Fibroblast of villous mesenchyme (primary cell): Measurements from ENCODE around the gene ADGRA3. TPM values are rescaled to one million over a fixed set of nuclear protein-coding genes. Genes with fewer than 3 reads are reported as not detected.

ENCODE experiments used
- DNase-seq: peaks from one replicate; pipeline ENCODE4 v3.0.0-alpha.2; 2010; ENCODE audit warnings: low read depth
- H3K4me3 ChIP-seq: 2 replicates; pipeline ENCODE4 v1.5.1; 2011; ENCODE audit warnings: low read depth, mild to moderate bottlenecking, low read length
- total RNA-seq: library from RNA; depleted of rRNA; stranded (reverse); fragments of >200 nt; gene quantifications from 2 replicates; pipeline ENCODE4 v1.2.3, GENCODE V29; 2012
- TF ChIP-seq, protein P1 (sequence below): IDR thresholded peaks from 2 replicates; pipeline ENCODE4 v1.5.1; 2012; ENCODE audit warnings: low read depth, mild to moderate bottlenecking, low read length; ENCODE audit not compliant: insufficient read depth

The ADGRA3 gene
- total RNA-seq, 1 donor = 25.9 TPM

DNA sequence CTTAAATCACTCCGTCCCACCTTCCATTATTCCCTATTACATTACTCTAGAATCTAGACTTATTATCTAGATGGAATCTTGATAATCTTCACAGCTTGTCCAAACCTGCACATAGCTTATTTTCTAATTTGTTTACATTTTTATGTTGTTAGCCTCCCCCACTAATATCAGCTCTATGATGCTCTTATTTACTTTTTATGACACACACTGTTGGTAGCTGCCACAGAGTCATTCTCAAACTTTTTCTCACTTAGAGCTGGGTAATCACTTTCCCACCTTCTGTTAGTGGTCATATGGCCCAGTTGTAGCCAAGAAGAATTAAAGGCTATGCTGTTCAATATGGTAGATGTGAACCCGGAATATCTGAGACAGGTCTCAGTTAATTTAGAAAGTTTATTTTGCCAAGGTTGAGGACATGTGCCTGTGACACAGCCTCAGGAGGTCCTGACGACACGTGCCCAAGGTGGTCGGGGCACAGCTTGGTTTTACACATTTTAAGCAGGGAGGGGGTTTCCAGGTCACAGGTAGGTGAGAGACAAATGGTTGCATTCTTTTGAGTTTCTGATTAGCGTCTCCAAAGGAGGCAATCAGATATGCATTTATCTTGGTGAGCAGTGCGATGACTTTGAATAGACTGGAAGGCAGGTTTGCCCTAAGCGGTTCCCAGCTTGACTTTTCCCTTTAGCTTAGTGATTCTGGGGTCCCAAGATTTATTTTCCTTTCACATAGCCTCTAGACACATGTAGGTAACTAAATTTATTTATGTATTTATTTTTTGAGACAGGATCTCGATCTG lies 7.0 kb upstream of the ADGRA3 start:
- H3K4me3 ChIP-seq = no peak overlapping the region
- DNase-seq = no peak
- TF ChIP-seq, protein P1, sequence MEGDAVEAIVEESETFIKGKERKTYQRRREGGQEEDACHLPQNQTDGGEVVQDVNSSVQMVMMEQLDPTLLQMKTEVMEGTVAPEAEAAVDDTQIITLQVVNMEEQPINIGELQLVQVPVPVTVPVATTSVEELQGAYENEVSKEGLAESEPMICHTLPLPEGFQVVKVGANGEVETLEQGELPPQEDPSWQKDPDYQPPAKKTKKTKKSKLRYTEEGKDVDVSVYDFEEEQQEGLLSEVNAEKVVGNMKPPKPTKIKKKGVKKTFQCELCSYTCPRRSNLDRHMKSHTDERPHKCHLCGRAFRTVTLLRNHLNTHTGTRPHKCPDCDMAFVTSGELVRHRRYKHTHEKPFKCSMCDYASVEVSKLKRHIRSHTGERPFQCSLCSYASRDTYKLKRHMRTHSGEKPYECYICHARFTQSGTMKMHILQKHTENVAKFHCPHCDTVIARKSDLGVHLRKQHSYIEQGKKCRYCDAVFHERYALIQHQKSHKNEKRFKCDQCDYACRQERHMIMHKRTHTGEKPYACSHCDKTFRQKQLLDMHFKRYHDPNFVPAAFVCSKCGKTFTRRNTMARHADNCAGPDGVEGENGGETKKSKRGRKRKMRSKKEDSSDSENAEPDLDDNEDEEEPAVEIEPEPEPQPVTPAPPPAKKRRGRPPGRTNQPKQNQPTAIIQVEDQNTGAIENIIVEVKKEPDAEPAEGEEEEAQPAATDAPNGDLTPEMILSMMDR = no peak

GRCh38 chr4:22522206-22522605 lies 6.3 kb upstream of the ADGRA3 start:
- no peak overlapping the region for H3K4me3 ChIP-seq
- DNase-seq = peak; percentile 24
- TF ChIP-seq, protein P1 = no peak

- DNase-seq = no peak
- TF ChIP-seq, protein P1 = no peak
- no peak overlapping the region for H3K4me3 ChIP-seq
Observed at GRCh38 chr4:22521240-22521639, 5.4 kb upstream of the ADGRA3 start.

DNA sequence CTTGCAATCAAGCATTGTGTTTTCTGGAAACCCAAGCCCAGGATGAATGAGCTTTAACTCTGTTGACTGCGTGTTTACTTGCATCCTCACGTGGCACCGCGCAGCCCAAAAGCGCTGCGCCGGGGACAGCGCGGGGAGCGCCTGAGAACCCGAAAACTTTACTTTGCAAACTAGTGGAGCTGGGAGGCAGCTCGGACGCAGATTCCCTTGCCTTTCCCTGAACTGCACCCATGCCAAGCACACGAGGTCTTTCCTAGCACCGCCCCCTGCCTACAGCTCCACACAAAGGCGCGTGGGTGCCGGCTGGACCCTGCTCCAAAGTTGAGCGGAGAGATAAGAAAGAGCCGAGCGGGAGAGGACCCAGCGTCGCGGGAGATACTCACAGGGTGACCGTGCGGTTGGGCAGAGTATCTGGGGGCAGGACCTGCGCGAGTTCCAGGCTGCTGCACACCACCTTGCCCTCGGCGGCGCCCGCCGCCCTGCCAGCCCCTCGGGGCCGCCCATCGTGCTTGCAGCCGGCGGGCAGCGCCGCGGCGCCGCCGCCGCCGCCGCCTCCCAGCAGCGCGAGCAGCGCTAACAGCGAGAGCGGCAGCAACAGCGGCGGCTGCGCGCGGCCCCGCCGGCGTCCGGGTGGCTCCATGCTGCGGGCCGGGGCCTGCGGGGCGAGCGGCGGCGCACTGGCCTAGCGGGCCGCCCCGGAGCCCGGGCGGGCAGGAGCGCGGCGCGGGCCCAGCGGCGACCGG lies 550 bp downstream of the ADGRA3 start:
- peak; percentile 78 for DNase-seq
- TF ChIP-seq, protein P1 = peak; percentile 9
- H3K4me3 ChIP-seq = peak overlapping the region; percentile 73

- peak; percentile 39 for DNase-seq
- TF ChIP-seq, protein P1 = no peak
- peak overlapping the region; percentile 66 for H3K4me3 ChIP-seq
Observed at GRCh38 chr4:22514481-22514880, 1.4 kb downstream of the ADGRA3 start.

DNA sequence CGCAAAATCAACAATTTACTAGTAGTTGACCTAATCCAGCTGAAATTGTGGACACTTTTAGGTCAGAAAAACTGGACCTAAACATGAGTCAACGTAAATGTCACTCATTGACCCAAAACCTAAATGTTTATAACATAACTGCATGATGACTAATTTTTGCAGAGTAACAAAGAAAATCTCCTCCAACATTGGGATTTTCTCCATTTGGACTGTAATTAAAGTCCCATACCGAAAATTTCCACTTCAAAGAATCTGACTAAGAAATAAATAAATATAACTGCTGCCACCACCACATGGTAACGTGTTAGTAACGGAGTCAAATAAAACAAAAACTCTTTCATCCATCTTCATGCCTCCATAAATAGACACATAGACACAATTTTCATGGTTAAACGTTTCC lies 1.9 kb downstream of the ADGRA3 start:
- DNase-seq = peak; percentile 65
- peak overlapping the region; percentile 66 for H3K4me3 ChIP-seq
- TF ChIP-seq, protein P1 = no peak
